HepG2 (cell line): ENCODE data around the gene SPINK4. TPM values are rescaled to one million over a fixed set of nuclear protein-coding genes. Genes with fewer than 3 reads are reported as not detected.

Experiments used
- ARID5B ChIP-seq: IDR thresholded peaks from 2 replicates; pipeline ENCODE4 v1.4.0; 2020; ENCODE audit warnings: mild to moderate bottlenecking, missing genetic modification reagents
- FOXK2 ChIP-seq: fragments of 450-650 bp; IDR thresholded peaks from 2 replicates; pipeline ENCODE4 v1.6.1; 2016
- HNRNPK ChIP-seq: fragments of 200-400 bp; formaldehyde crosslinking; IDR thresholded peaks from 2 replicates; pipeline ENCODE4 v1.6.1; 2018; ENCODE audit warnings: low read length, low read depth, moderate library complexity, mild to moderate bottlenecking; ENCODE audit not compliant: poor library complexity, severe bottlenecking
- IRF1 ChIP-seq: sonication (generic); formaldehyde crosslinking; IDR thresholded peaks from 2 replicates; pipeline ENCODE4 v1.4.0; 2020; ENCODE audit warnings: low read depth, mild to moderate bottlenecking, missing genetic modification reagents
- JUN ChIP-seq: sonication (generic); formaldehyde crosslinking; IDR thresholded peaks from 2 replicates; pipeline ENCODE4 v1.4.0; 2020; ENCODE audit warnings: mild to moderate bottlenecking, missing genetic modification reagents
- RXRB ChIP-seq: IDR thresholded peaks from 2 replicates; pipeline ENCODE4 v1.6.1; 2016; ENCODE audit warnings: borderline replicate concordance, missing genetic modification reagents, missing compliant biosample characterization
- SIX1 ChIP-seq: sonication (generic); formaldehyde crosslinking; IDR thresholded peaks from 2 replicates; pipeline ENCODE4 v1.4.0; 2020; ENCODE audit warnings: missing genetic modification reagents, borderline replicate concordance
- SNRNP70 ChIP-seq: fragments of 200-400 bp; formaldehyde crosslinking; IDR thresholded peaks from 2 replicates; pipeline ENCODE4 v1.6.1; 2017; ENCODE audit warnings: mild to moderate bottlenecking, low read depth, low read length, moderate library complexity
- ZKSCAN8 ChIP-seq: IDR thresholded peaks from 2 replicates; pipeline ENCODE4 v1.6.1; 2016; ENCODE audit warnings: borderline replicate concordance, missing genetic modification reagents, missing compliant biosample characterization
- ZNF10 ChIP-seq: sonication (generic); formaldehyde crosslinking; IDR thresholded peaks from 2 replicates; pipeline ENCODE4 v1.4.0; 2020; ENCODE audit warnings: mild to moderate bottlenecking, low read depth, missing genetic modification reagents, borderline replicate concordance
- ZNF510 ChIP-seq: sonication (generic); formaldehyde crosslinking; IDR thresholded peaks from 2 replicates; pipeline ENCODE4 v1.4.0; 2020; ENCODE audit warnings: low read depth, mild to moderate bottlenecking, missing genetic modification reagents
- ZNF687 ChIP-seq: sonication (generic); formaldehyde crosslinking; IDR thresholded peaks from 2 replicates; pipeline ENCODE4 v1.5.1; 2020; ENCODE audit warnings: mild to moderate bottlenecking, missing genetic modification reagents, moderate library complexity
- polyA plus RNA-seq, 8 experiments: library from polyadenylated mRNA; depleted of rRNA in 3 of 8; stranded (reverse) in 7 of 8; unstranded in 1 of 8; fragments of >200 nt; fragmentation: Illumina TruSeq in 4 of 8; extraction: Trizol in 4 of 8; gene quantifications; 2 replicates each; pipeline versions ENCODE4 v1.2.1 to v1.2.3, GENCODE V29; 2011 to 2016; ENCODE audit warnings: low read depth in 4 of 8, missing spikeins in 1 of 8, mixed read lengths in 1 of 8; ENCODE audit not compliant: insufficient read depth in 1 of 8
- total RNA-seq, 5 experiments: library from RNA; depleted of rRNA; stranded (reverse); fragments of >200 nt; fragmentation: Illumina TruSeq; extraction: Trizol; gene quantifications; 2 replicates each; pipeline ENCODE4 v1.2.3, GENCODE V29; 2016; ENCODE audit warnings: low read depth in 1 of 5
- TF ChIP-seq, protein P1 (sequence below): sonication (generic); formaldehyde crosslinking; IDR thresholded peaks from 2 replicates; pipeline ENCODE4 v1.4.0; 2020; ENCODE audit warnings: low read depth, missing genetic modification reagents

The SPINK4 gene
- total and polyA plus RNA-seq, 2 of the 13 experiments (the other 11 are each of a cell fraction or from before 2014, with no cell fraction given), result 0.53 to 3.4 TPM

- TF ChIP-seq ARID5B (peak; percentile 71; the same call in 1 of the 2 replicates), ZKSCAN8 (CRISPR knock-in tag) (no peak), ZNF510 (0 out of 2 replicates have a peak, but pooled peaks have one; percentile 28), ZNF10 (CRISPR knock-in tag) (no peak), FOXK2 (peak; percentile 95), ZNF687 (CRISPR knock-in tag) (peak; percentile 99), HNRNPK (no peak), RXRB (CRISPR knock-in tag) (peak; percentile 73; the same call in 1 of the 2 replicates), JUN (0 out of 2 replicates have a peak, but pooled peaks have one; percentile 18), SNRNP70 (no peak), SIX1 (no peak), IRF1 (CRISPR knock-in tag) (0 out of 2 replicates have a peak, but pooled peaks have one; percentile 32)
- TF ChIP-seq, protein P1, sequence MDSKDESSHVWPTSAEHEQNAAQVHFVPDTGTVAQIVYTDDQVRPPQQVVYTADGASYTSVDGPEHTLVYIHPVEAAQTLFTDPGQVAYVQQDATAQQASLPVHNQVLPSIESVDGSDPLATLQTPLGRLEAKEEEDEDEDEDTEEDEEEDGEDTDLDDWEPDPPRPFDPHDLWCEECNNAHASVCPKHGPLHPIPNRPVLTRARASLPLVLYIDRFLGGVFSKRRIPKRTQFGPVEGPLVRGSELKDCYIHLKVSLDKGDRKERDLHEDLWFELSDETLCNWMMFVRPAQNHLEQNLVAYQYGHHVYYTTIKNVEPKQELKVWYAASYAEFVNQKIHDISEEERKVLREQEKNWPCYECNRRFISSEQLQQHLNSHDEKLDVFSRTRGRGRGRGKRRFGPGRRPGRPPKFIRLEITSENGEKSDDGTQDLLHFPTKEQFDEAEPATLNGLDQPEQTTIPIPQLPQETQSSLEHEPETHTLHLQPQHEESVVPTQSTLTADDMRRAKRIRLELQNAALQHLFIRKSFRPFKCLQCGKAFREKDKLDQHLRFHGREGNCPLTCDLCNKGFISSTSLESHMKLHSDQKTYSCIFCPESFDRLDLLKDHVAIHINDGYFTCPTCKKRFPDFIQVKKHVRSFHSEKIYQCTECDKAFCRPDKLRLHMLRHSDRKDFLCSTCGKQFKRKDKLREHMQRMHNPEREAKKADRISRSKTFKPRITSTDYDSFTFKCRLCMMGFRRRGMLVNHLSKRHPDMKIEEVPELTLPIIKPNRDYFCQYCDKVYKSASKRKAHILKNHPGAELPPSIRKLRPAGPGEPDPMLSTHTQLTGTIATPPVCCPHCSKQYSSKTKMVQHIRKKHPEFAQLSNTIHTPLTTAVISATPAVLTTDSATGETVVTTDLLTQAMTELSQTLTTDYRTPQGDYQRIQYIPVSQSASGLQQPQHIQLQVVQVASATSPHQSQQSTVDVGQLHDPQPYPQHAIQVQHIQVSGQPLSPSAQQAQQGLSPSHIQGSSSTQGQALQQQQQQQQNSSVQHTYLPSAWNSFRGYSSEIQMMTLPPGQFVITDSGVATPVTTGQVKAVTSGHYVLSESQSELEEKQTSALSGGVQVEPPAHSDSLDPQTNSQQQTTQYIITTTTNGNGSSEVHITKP (CRISPR knock-in tag), result peak; percentile 53; the same call in 1 of the 2 replicates
These were observed 50.5 kb downstream of the SPINK4 start, which contains the start of gene NFX1 (continued) for GRCh38 chr9:33290247-33291030.
